GM18909 (cell line): ENCODE results near the gene USP17L20.
"Not testable (repeated sequence)": the region's sequence is repeated elsewhere in the genome, so short reads cannot be mapped to it uniquely, and the experiment has no call there.

Source experiments
- ATAC-seq: cut with Tn5 transposase; IDR thresholded peaks from one replicate; pipeline ENCODE4 v1.9.1; 2021; ENCODE audit warnings: mild to moderate bottlenecking; ENCODE audit not compliant: unreplicated experiment, poor library complexity

Gene USP17L20

GRCh38 chr4:9257824-9258223 is at the start of gene USP17L20:
USP17L20 (plus strand) TSS chr4:9258124; CDS start chr4:9258124, 0 bp downstream.
- not testable (repeated sequence) for ATAC-seq

GRCh38 chr4:9210357-9210756 is 47.6 kb upstream of the USP17L20 start, which contains the start of gene USP17L10:
USP17L10 (plus strand) TSS chr4:9210657; CDS start chr4:9210657, 0 bp downstream.
- ATAC-seq, result not testable (repeated sequence)

DNA sequence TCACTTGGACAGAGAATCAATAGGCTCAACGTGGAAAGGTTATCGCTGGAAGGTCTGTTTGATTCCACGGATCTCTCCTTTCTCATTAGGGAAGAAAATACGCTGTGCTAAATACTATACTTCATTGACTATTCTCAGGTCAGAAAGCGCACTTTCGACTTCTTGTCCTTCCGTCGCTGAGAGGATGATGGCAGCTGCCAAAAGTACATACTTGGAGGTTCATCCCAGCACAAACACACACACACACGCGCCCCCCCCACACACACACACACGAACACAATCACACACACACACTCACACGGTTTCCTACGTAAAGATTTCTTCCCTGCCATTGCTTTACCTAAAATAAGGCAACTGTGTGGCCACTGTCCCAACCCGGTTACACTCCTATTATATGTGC is 43.2 kb upstream of the USP17L20 start:
- not testable (repeated sequence) for ATAC-seq

DNA sequence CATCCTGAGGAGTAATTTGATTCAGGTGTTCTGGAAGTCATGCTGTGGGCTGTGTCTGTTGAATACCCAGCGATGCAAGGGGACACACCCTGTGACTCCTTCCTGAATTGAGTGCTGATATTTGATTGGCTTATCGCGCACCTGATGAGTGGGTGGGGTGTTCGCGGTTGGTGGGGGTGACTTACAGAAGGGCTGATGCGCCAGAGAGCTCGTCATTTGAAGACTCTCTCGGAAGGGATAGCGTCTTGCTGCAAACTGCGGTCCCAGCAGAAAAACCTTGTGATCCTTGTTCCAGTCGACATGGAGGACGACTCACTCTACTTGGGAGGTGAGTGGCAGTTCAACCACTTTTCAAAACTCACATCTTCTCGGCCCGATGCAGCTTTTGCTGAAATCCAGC is 42.8 kb upstream of the USP17L20 start, which contains the start of gene USP17L11:
Gene USP17L11, plus strand, starts transcription at position 301 of the 400 bp plus-strand sequence. Its CDS starts 0 bp downstream, at position 301.
- ATAC-seq, result not testable (repeated sequence)

DNA sequence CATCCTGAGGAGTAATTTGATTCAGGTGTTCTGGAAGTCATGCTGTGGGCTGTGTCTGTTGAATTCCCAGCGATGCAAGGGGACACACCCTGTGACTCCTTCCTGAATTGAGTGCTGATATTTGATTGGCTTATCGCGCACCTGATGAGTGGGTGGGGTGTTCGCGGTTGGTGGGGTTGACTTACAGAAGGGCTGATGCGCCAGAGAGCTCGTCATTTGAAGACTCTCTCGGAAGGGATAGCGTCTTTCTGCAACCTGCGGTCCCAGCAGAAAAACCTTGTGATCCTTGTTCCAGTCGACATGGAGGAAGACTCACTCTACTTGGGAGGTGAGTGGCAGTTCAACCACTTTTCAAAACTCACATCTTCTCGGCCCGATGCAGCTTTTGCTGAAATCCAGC is 38.1 kb upstream of the USP17L20 start, which contains the start of gene USP17L12:
Gene USP17L12, plus strand, starts transcription at position 301 of the 400 bp plus-strand sequence. Its CDS starts 0 bp downstream, at position 301.
- not testable (repeated sequence) for ATAC-seq

GRCh38 chr4:9224596-9224995 is 33.3 kb upstream of the USP17L20 start, which contains the start of gene USP17L13:
USP17L13 (plus strand) TSS chr4:9224896; CDS start chr4:9224896, 0 bp downstream.
- ATAC-seq, result not testable (repeated sequence)

GRCh38 chr4:9230249-9230648 is 27.7 kb upstream of the USP17L20 start:
- ATAC-seq, result not testable (repeated sequence)

GRCh38 chr4:9234085-9234484 is 23.8 kb upstream of the USP17L20 start, which contains the start of gene USP17L15:
USP17L15 (plus strand) TSS chr4:9234385; CDS start chr4:9234385, 0 bp downstream.
- ATAC-seq, result not testable (repeated sequence)

GRCh38 chr4:9238461-9238860 is 19.5 kb upstream of the USP17L20 start:
- not testable (repeated sequence) for ATAC-seq

DNA sequence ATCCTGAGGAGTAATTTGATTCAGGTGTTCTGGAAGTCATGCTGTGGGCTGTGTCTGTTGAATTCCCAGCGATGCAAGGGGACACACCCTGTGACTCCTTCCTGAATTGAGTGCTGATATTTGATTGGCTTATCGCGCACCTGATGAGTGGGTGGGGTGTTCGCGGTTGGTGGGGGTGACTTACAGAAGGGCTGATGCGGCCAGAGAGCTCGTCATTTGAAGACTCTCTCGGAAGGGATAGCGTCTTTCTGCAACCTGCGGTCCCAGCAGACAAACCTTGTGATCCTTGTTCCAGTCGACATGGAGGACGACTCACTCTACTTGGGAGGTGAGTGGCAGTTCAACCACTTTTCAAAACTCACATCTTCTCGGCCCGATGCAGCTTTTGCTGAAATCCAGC is 14.3 kb upstream of the USP17L20 start, which contains the start of gene USP17L17:
Gene USP17L17, plus strand, starts transcription at position 301 of the 400 bp plus-strand sequence. Its CDS starts 0 bp downstream, at position 301.
- ATAC-seq, result not testable (repeated sequence)

GRCh38 chr4:9247953-9248680 is 9.8 kb upstream of the USP17L20 start, which contains the start of gene USP17L18:
USP17L18 (plus strand) TSS chr4:9248630; CDS start chr4:9248630, 0 bp downstream.
- not testable (repeated sequence) for ATAC-seq

DNA sequence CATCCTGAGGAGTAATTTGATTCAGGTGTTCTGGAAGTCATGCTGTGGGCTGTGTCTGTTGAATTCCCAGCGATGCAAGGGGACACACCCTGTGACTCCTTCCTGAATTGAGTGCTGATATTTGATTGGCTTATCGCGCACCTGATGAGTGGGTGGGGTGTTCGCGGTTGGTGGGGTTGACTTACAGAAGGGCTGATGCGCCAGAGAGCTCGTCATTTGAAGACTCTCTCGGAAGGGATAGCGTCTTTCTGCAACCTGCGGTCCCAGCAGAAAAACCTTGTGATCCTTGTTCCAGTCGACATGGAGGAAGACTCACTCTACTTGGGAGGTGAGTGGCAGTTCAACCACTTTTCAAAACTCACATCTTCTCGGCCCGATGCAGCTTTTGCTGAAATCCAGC is 4.8 kb upstream of the USP17L20 start, which contains the start of gene USP17L19:
Gene USP17L19, plus strand, starts transcription at position 301 of the 400 bp plus-strand sequence. Its CDS starts 0 bp downstream, at position 301.
- ATAC-seq, result not testable (repeated sequence)

GRCh38 chr4:9262572-9262971 is 4.6 kb downstream of the USP17L20 start, which contains the start of gene USP17L21:
USP17L21 (plus strand) TSS chr4:9262872; CDS start chr4:9262872, 0 bp downstream.
- ATAC-seq, result not testable (repeated sequence)

- not testable (repeated sequence) for ATAC-seq
Measured at GRCh38 chr4:9267319-9267718, 9.4 kb downstream of the USP17L20 start, which contains the start of gene USP17L22. USP17L22 (plus strand) TSS chr4:9267619; CDS start chr4:9267619, 0 bp downstream.

GRCh38 chr4:9271719-9272118 is 13.8 kb downstream of the USP17L20 start:
- not testable (repeated sequence) for ATAC-seq
